Hepatocyte (in vitro differentiated cells): ENCODE measurements around the gene ADIG. TPM values are rescaled to one million over a fixed set of nuclear protein-coding genes. Genes with fewer than 3 reads are reported as not detected.

ENCODE experiments used
- DNase-seq: peaks from one replicate; pipeline ENCODE4 v3.0.0-alpha.2; 2016; ENCODE audit warnings: low spot score
- H2AFZ ChIP-seq: fragments of 200-600 bp; sonication (generic); 2 replicates; pipeline ENCODE4 v1.6.0; 2016; ENCODE audit warnings: antibody characterized with exemption, mild to moderate bottlenecking
- H3K27ac ChIP-seq: fragments of 200-600 bp; sonication (generic); 2 replicates; pipeline ENCODE4 v1.5.1; 2016; ENCODE audit warnings: mild to moderate bottlenecking
- H3K27me3 ChIP-seq: fragments of 200-600 bp; sonication (generic); 2 replicates; pipeline ENCODE4 v1.6.1; 2016
- H3K36me3 ChIP-seq: fragments of 200-600 bp; sonication (generic); replicated peaks from 2 replicates; pipeline ENCODE4 v1.5.1; 2016; ENCODE audit warnings: low read depth; ENCODE audit not compliant: insufficient read depth
- H3K4me1 ChIP-seq: fragments of 200-600 bp; sonication (generic); 2 replicates; pipeline ENCODE4 v1.5.1; 2016; ENCODE audit warnings: mild to moderate bottlenecking, moderate library complexity; ENCODE audit not compliant: insufficient read depth
- H3K4me2 ChIP-seq: fragments of 200-600 bp; sonication (generic); 2 replicates; pipeline ENCODE4 v1.6.0; 2016
- H3K4me3 ChIP-seq: fragments of 200-600 bp; sonication (generic); 2 replicates; pipeline ENCODE4 v1.5.1; 2016; ENCODE audit warnings: mild to moderate bottlenecking
- H3K79me2 ChIP-seq: fragments of 200-600 bp; sonication (generic); 2 replicates; pipeline ENCODE4 v1.6.0; 2017; ENCODE audit warnings: mild to moderate bottlenecking
- H3K9me2 ChIP-seq: fragments of 200-600 bp; sonication (generic); replicated peaks from 2 replicates; pipeline ENCODE4 v1.6.0; 2017; ENCODE audit warnings: mild to moderate bottlenecking; ENCODE audit not compliant: insufficient read depth
- H3K9me3 ChIP-seq: fragments of 200-600 bp; sonication (generic); 2 replicates; pipeline ENCODE4 v1.5.1; 2016; ENCODE audit warnings: low read depth, mild to moderate bottlenecking
- H4K20me1 ChIP-seq: fragments of 200-600 bp; sonication (generic); 2 replicates; pipeline ENCODE4 v1.6.0; 2016; ENCODE audit warnings: mild to moderate bottlenecking; ENCODE audit not compliant: insufficient read depth, poor library complexity, severe bottlenecking
- CTCF ChIP-seq: fragments of 200-600 bp; sonication (generic); IDR thresholded peaks from 2 replicates; pipeline ENCODE4 v1.5.1; 2016; ENCODE audit warnings: antibody characterized with exemption, mild to moderate bottlenecking; ENCODE audit not compliant: poor library complexity
- EZH2 ChIP-seq: fragments of 200-600 bp; sonication (generic); IDR thresholded peaks from 2 replicates; pipeline ENCODE4 v1.6.1; 2016; ENCODE audit warnings: antibody characterized with exemption, mild to moderate bottlenecking, borderline replicate concordance
- EZH2phosphoT487 ChIP-seq: fragments of 200-600 bp; sonication (generic); IDR thresholded peaks from one replicate; pipeline ENCODE4 v1.6.1; 2018; ENCODE audit warnings: antibody characterized with exemption, mild to moderate bottlenecking, low read depth, moderate library complexity; ENCODE audit not compliant: unreplicated experiment, severe bottlenecking
- WGBS: methylation state at CpG from one replicate; pipeline ENCODE4 v1.1.6; 2016; ENCODE audit warnings: low lambda C conversion rate; ENCODE audit errors: missing lambda C conversion rate; 5-methylcytosine and 5-hydroxymethylcytosine counted together
- polyA plus RNA-seq: library from polyadenylated mRNA; unstranded; fragments of >200 nt; fragmentation: Nextera tagmentation; extraction: Ambion mirVana; gene quantifications from 2 replicates; pipeline ENCODE4 v1.2.1, GENCODE V29; 2016
- total RNA-seq: library from RNA; depleted of rRNA; stranded (reverse); fragments of >200 nt; gene quantifications from 2 replicates; pipeline ENCODE4 v1.2.3, GENCODE V29; 2014

ADIG gene
- total and polyA plus RNA-seq, 2 experiments from 2014 or later: not detected

GRCh38 chr20:38617011-38617829, 36.2 kb downstream of the ADIG start:
- H2AFZ ChIP-seq: no peak overlapping the region
- H3K4me3 ChIP-seq: no peak overlapping the region
- H3K4me2 ChIP-seq: no peak overlapping the region
- DNase-seq: no peak
- WGBS: 76% methylated on average over 16 of the region's 16 CpGs
- TF ChIP-seq CTCF: no peak
- TF ChIP-seq EZH2: no peak
- no peak for TF ChIP-seq EZH2phosphoT487
- H3K4me1 ChIP-seq: no peaks in the 10 kb centered on the region
- H3K27me3 ChIP-seq: no peaks in the 10 kb centered on the region
- H3K9me2 ChIP-seq: no peaks in the 10 kb centered on the region
- H3K9me3 ChIP-seq: no peaks in the 10 kb centered on the region
- H3K36me3 ChIP-seq: no peaks in the 10 kb centered on the region
- H4K20me1 ChIP-seq: no peaks in the 10 kb centered on the region
- no peak overlapping the region for H3K27ac ChIP-seq
- H3K79me2 ChIP-seq: no peaks in the 10 kb centered on the region

- Histone ChIP-seq H3K4me2 (no peak overlapping the region), H3K4me1 (no peaks in the 10 kb centered on the region), H4K20me1 (no peaks in the 10 kb centered on the region), H2AFZ (no peak overlapping the region), H3K36me3 (no peaks in the 10 kb centered on the region), H3K27me3 (no peaks in the 10 kb centered on the region), H3K27ac (no peak overlapping the region), H3K9me3 (no peaks in the 10 kb centered on the region), H3K79me2 (no peaks in the 10 kb centered on the region), H3K9me2 (no peaks in the 10 kb centered on the region), H3K4me3 (no peak overlapping the region)
- 88% methylated on average over 4 of the region's 4 CpGs for WGBS
- no peak for TF ChIP-seq CTCF
- TF ChIP-seq EZH2: no peak
- no peak for TF ChIP-seq EZH2phosphoT487
- no peak for DNase-seq
Observed at GRCh38 chr20:38617830-38618196, 36.8 kb downstream of the ADIG start.

GRCh38 chr20:38620441-38620840, 39.4 kb downstream of the ADIG start:
- no peak overlapping the region for H3K27ac ChIP-seq
- no peaks in the 10 kb centered on the region for H3K9me3 ChIP-seq
- TF ChIP-seq EZH2phosphoT487 (no peak), EZH2 (no peak), CTCF (no peak)
- H3K27me3 ChIP-seq: no peaks in the 10 kb centered on the region
- no peak overlapping the region for H3K4me3 ChIP-seq
- no peak for DNase-seq
- 81% methylated on average over 9 of the region's 9 CpGs for WGBS
- H3K79me2 ChIP-seq: no peaks in the 10 kb centered on the region
- H2AFZ ChIP-seq: no peak overlapping the region
- H3K36me3 ChIP-seq: no peaks in the 10 kb centered on the region
- H3K4me1 ChIP-seq: no peaks in the 10 kb centered on the region
- no peak overlapping the region for H3K4me2 ChIP-seq
- no peaks in the 10 kb centered on the region for H3K9me2 ChIP-seq
- no peaks in the 10 kb centered on the region for H4K20me1 ChIP-seq
